Ishikawa (cell line): ENCODE measurements around the gene SYTL3.

Source experiments
- CEBPB ChIP-seq: IDR thresholded peaks from 2 replicates; pipeline ENCODE4 v1.6.1; 2012
- CREB1 ChIP-seq: IDR thresholded peaks from 2 replicates; pipeline ENCODE4 v1.6.1; 2012; ENCODE audit warnings: low read depth
- MAX ChIP-seq: IDR thresholded peaks from 2 replicates; pipeline ENCODE4 v1.6.1; 2012
- RAD21 ChIP-seq: IDR thresholded peaks from 2 replicates; pipeline ENCODE4 v1.6.1; 2012; ENCODE audit warnings: low read depth
- REST ChIP-seq: IDR thresholded peaks from 2 replicates; pipeline ENCODE4 v1.6.1; 2012; ENCODE audit warnings: low read depth, mild to moderate bottlenecking
- TAF1 ChIP-seq: IDR thresholded peaks from 2 replicates; pipeline ENCODE4 v1.6.1; 2012; ENCODE audit warnings: low read depth, mild to moderate bottlenecking
- TEAD4 ChIP-seq: IDR thresholded peaks from 2 replicates; pipeline ENCODE4 v1.6.1; 2012
- USF1 ChIP-seq: IDR thresholded peaks from 2 replicates; pipeline ENCODE4 v1.6.1; 2012
- YY1 ChIP-seq: IDR thresholded peaks from 2 replicates; pipeline ENCODE4 v1.6.1; 2012; ENCODE audit warnings: low read depth

- TF ChIP-seq USF1 (no peak), REST (no peak), CEBPB (no peak), TEAD4 (no peak), YY1 (no peak), MAX (no peak), RAD21 (no peak), CREB1 (no peak), TAF1 (no peak)
These were observed 64.9 kb downstream of the SYTL3 start for GRCh38 chr6:158714706-158715105.
